Fibroblast of lung (primary cell): Measurements from ENCODE around the gene HTR5A. TPM values are rescaled to one million over a fixed set of nuclear protein-coding genes. Genes with fewer than 3 reads are reported as not detected.

ENCODE experiments used
- DNase-seq, 2 donors: peaks; one replicate each; pipeline versions ENCODE4 v3.0.0 to v3.0.0-alpha.2; 2010; ENCODE audit warnings: low read depth in 2 of 2
- H2AFZ ChIP-seq: 2 replicates; pipeline ENCODE4 v1.5.1; 2012; ENCODE audit warnings: low read length, control low read depth, inconsistent platforms
- H3K27ac ChIP-seq: 2 replicates; pipeline ENCODE4 v1.5.1; 2011; ENCODE audit warnings: low read length, control low read depth; ENCODE audit not compliant: insufficient read depth
- H3K27me3 ChIP-seq: 2 replicates; pipeline ENCODE4 v1.5.1; 2011; ENCODE audit warnings: mild to moderate bottlenecking, low read length; ENCODE audit not compliant: control insufficient read depth, insufficient read depth
- H3K36me3 ChIP-seq: 2 replicates; pipeline ENCODE4 v1.5.1; 2011; ENCODE audit warnings: low read length; ENCODE audit not compliant: control insufficient read depth, insufficient read depth
- H3K4me1 ChIP-seq: 2 replicates; pipeline ENCODE4 v1.5.1; 2011; ENCODE audit warnings: low read length; ENCODE audit not compliant: control insufficient read depth, insufficient read depth; ENCODE audit errors: extremely low read depth
- H3K4me2 ChIP-seq: 2 replicates; pipeline ENCODE4 v1.5.1; 2011; ENCODE audit warnings: low read length, control low read depth; ENCODE audit not compliant: insufficient read depth; ENCODE audit errors: extremely low read depth
- H3K4me3 ChIP-seq, 4 experiments: fragments of 200-600 bp in 1 of 4; sonication (generic) in 1 of 4; replicated peaks in 1 of 4; 2 replicates each; pipeline ENCODE4 v1.5.1; 2011 to 2016; ENCODE audit warnings: low read length in 4 of 4, low read depth in 3 of 4, mild to moderate bottlenecking in 3 of 4, control low read depth in 2 of 4, inconsistent platforms in 1 of 4, mixed read lengths in 1 of 4; ENCODE audit not compliant: insufficient read depth in 1 of 4; ENCODE audit errors: control extremely low read depth in 1 of 4
- H3K79me2 ChIP-seq: 2 replicates; pipeline ENCODE4 v1.5.1; 2012; ENCODE audit warnings: mild to moderate bottlenecking, low read length, inconsistent platforms; ENCODE audit not compliant: control insufficient read depth, insufficient read depth
- H3K9ac ChIP-seq: 2 replicates; pipeline ENCODE4 v1.5.1; 2011; ENCODE audit warnings: mild to moderate bottlenecking, low read length, control low read depth; ENCODE audit not compliant: insufficient read depth
- H3K9me3 ChIP-seq: 2 replicates; pipeline ENCODE4 v1.5.1; 2012; ENCODE audit warnings: low read depth, low read length; ENCODE audit not compliant: control insufficient read depth, insufficient read depth
- H4K20me1 ChIP-seq: 2 replicates; pipeline ENCODE4 v1.5.1; 2011; ENCODE audit warnings: low read length; ENCODE audit not compliant: control insufficient read depth, insufficient read depth; ENCODE audit errors: extremely low read depth
- EZH2 ChIP-seq: IDR thresholded peaks from 2 replicates; pipeline ENCODE4 v1.5.1; 2012; ENCODE audit warnings: low read length, control low read depth, mild to moderate bottlenecking; ENCODE audit errors: missing control alignments
- polyA plus RNA-seq, 2 donors: library from polyadenylated mRNA; depleted of rRNA in 1 of 2; stranded (reverse) in 1 of 2; unstranded in 1 of 2; fragments of >200 nt; gene quantifications; 2 replicates each; pipeline ENCODE4 v1.2.1, GENCODE V29; 2011 to 2012; ENCODE audit warnings: missing spikeins in 1 of 2
- total RNA-seq: library from RNA; depleted of rRNA; stranded (reverse); fragments of >200 nt; gene quantifications from 2 replicates; pipeline ENCODE4 v1.2.1, GENCODE V29; 2014
- TF ChIP-seq, protein P1 (sequence below), 2 donors: IDR thresholded peaks in 1 of 2; conservative IDR thresholded peaks in 1 of 2; 1 replicate in 1 of 2; 2 replicates in 1 of 2; pipeline ENCODE4 v1.5.1; 2011 to 2012; ENCODE audit warnings: low read length in 2 of 2, control low read depth in 1 of 2, inconsistent platforms in 1 of 2, low read depth in 1 of 2, mild to moderate bottlenecking in 1 of 2

Gene HTR5A
- total and polyA plus RNA-seq, 2 donors (not counting 1 experiment from before 2014, with no cell fraction given) = not detected

DNA sequence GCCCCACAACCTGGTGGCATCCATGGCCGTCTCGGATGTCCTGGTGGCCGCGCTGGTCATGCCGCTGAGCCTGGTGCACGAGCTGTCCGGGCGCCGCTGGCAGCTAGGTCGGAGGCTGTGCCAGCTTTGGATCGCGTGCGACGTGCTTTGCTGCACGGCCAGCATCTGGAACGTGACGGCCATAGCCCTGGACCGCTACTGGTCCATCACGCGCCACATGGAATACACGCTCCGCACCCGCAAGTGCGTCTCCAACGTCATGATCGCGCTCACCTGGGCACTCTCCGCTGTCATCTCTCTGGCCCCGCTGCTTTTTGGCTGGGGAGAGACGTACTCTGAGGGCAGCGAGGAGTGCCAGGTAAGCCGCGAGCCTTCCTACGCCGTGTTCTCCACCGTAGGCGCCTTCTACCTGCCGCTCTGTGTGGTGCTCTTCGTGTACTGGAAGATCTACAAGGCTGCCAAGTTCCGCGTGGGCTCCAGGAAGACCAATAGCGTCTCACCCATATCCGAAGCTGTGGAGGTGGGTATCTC, 1.1 kb downstream of the HTR5A start:
- Histone ChIP-seq H3K4me3 (no peak overlapping the region), H3K79me2 (no peaks in the 10 kb centered on the region), H3K4me2 (no peak overlapping the region), H3K27ac (no peak overlapping the region), H3K9me3 (no peaks in the 10 kb centered on the region), H3K36me3 (no peaks in the 10 kb centered on the region), H3K9ac (no peak overlapping the region), H3K4me1 (no peaks in the 10 kb centered on the region), H4K20me1 (no peaks in the 10 kb centered on the region), H2AFZ (no peak overlapping the region), H3K27me3 (no peaks in the 10 kb centered on the region)
- no peak for TF ChIP-seq EZH2
- TF ChIP-seq, protein P1, sequence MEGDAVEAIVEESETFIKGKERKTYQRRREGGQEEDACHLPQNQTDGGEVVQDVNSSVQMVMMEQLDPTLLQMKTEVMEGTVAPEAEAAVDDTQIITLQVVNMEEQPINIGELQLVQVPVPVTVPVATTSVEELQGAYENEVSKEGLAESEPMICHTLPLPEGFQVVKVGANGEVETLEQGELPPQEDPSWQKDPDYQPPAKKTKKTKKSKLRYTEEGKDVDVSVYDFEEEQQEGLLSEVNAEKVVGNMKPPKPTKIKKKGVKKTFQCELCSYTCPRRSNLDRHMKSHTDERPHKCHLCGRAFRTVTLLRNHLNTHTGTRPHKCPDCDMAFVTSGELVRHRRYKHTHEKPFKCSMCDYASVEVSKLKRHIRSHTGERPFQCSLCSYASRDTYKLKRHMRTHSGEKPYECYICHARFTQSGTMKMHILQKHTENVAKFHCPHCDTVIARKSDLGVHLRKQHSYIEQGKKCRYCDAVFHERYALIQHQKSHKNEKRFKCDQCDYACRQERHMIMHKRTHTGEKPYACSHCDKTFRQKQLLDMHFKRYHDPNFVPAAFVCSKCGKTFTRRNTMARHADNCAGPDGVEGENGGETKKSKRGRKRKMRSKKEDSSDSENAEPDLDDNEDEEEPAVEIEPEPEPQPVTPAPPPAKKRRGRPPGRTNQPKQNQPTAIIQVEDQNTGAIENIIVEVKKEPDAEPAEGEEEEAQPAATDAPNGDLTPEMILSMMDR (conservative IDR thresholded peaks at IDR 0.05 in 1 of 2, IDR thresholded peaks at IDR 0.05 in 1 of 2; ENCODE audit: low read depth in 1 of 2, low read length in 2 of 2) = no peak
- no peak for DNase-seq

DNA sequence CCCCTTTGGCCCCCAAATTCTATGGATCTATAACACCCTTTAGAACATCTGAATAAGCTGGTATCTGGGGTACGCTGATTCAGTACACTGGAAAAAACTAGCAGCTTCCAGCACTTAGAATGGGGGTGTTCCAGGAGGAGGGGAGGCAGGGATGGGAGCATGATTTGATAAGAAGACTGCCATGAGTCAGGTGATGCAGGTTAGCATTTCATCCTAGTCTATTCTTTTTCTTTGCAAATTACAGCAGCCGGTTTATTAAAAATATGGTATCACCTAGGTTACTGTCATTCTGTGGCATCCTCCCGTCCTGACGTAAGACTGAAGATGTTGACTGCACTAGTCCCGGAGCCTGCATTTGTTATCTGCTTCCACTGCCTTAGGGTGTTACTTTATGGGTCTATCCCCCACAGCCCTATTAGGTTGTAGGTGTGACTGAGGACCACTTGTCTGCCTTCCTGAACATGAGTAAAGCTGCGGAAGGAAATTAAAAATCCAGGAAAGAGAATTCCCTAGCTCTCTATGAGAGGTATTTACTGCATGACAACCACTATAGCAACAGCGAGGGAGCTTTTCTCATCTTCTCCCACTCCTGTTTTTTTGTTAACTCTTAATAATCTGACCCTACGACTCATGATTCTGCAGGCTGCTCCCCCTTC, 1.9 kb downstream of the HTR5A start:
- H3K4me2 ChIP-seq = no peak overlapping the region
- H3K9ac ChIP-seq = no peak overlapping the region
- no peaks in the 10 kb centered on the region for H3K27me3 ChIP-seq
- no peak for DNase-seq
- no peak overlapping the region for H3K4me3 ChIP-seq
- no peaks in the 10 kb centered on the region for H3K4me1 ChIP-seq
- no peaks in the 10 kb centered on the region for H4K20me1 ChIP-seq
- H3K36me3 ChIP-seq = no peaks in the 10 kb centered on the region
- no peak overlapping the region for H3K27ac ChIP-seq
- H2AFZ ChIP-seq = no peak overlapping the region
- H3K9me3 ChIP-seq = no peaks in the 10 kb centered on the region
- TF ChIP-seq EZH2 = no peak
- TF ChIP-seq, protein P1 (conservative IDR thresholded peaks at IDR 0.05 in 1 of 2, IDR thresholded peaks at IDR 0.05 in 1 of 2; ENCODE audit: low read depth in 1 of 2, low read length in 2 of 2) = no peak
- no peaks in the 10 kb centered on the region for H3K79me2 ChIP-seq

GRCh38 chr7:155073922-155074321, 3.8 kb downstream of the HTR5A start:
- no peak for DNase-seq
- Histone ChIP-seq H3K27me3 (no peaks in the 10 kb centered on the region), H3K4me1 (no peaks in the 10 kb centered on the region), H3K27ac (no peak overlapping the region), H4K20me1 (no peaks in the 10 kb centered on the region), H3K4me2 (no peak overlapping the region), H2AFZ (no peak overlapping the region), H3K9me3 (no peaks in the 10 kb centered on the region), H3K36me3 (no peaks in the 10 kb centered on the region), H3K79me2 (no peaks in the 10 kb centered on the region), H3K9ac (no peak overlapping the region), H3K4me3 (no peak overlapping the region)
- TF ChIP-seq EZH2 = no peak
- TF ChIP-seq, protein P1 (conservative IDR thresholded peaks at IDR 0.05 in 1 of 2, IDR thresholded peaks at IDR 0.05 in 1 of 2; ENCODE audit: low read depth in 1 of 2, low read length in 2 of 2) = no peak
